GM12872 (cell line): ENCODE results near the gene C1QTNF8.

Experiments used
- TF ChIP-seq, protein P1 (sequence below): IDR thresholded peaks from 3 replicates; pipeline ENCODE4 v1.5.1; 2011; ENCODE audit warnings: low read depth, mild to moderate bottlenecking, low read length, moderate library complexity; ENCODE audit not compliant: insufficient read depth

Gene C1QTNF8

DNA sequence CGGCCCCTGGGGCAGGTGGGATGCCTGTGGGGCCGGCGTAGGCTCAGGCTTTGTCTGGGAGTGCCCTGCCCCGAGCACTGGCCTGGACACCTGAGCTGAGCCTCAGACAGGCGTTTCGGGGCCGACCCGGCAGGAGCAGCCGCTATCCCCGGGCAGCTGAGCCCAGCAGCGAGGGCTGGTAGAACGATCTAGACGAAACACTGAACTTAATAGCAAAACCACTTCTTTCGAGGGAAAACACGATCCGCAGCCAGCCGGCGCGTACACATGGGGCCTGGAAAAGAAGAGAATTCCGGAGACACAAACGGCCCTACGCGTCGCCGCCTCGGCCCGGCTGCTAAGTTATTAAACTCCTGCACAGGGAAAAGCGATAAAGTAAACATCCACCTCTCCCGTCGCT is 45.5 kb downstream of the C1QTNF8 start:
- TF ChIP-seq, protein P1, sequence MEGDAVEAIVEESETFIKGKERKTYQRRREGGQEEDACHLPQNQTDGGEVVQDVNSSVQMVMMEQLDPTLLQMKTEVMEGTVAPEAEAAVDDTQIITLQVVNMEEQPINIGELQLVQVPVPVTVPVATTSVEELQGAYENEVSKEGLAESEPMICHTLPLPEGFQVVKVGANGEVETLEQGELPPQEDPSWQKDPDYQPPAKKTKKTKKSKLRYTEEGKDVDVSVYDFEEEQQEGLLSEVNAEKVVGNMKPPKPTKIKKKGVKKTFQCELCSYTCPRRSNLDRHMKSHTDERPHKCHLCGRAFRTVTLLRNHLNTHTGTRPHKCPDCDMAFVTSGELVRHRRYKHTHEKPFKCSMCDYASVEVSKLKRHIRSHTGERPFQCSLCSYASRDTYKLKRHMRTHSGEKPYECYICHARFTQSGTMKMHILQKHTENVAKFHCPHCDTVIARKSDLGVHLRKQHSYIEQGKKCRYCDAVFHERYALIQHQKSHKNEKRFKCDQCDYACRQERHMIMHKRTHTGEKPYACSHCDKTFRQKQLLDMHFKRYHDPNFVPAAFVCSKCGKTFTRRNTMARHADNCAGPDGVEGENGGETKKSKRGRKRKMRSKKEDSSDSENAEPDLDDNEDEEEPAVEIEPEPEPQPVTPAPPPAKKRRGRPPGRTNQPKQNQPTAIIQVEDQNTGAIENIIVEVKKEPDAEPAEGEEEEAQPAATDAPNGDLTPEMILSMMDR = no peak

DNA sequence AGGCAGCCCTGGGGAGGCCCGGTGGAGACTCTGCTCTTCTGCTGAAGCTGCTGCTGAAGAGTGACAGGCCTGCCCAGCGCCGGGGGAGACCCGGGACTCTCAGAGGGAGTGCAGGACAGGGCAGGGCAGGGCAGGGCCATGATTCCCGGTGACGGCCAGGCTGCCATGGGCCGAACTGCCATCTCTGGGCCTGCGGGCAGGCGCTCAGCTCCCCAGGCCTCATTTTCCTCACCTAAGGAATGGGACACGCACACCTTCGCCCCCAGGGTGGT is 46.1 kb downstream of the C1QTNF8 start:
- TF ChIP-seq, protein P1 = no peak

DNA sequence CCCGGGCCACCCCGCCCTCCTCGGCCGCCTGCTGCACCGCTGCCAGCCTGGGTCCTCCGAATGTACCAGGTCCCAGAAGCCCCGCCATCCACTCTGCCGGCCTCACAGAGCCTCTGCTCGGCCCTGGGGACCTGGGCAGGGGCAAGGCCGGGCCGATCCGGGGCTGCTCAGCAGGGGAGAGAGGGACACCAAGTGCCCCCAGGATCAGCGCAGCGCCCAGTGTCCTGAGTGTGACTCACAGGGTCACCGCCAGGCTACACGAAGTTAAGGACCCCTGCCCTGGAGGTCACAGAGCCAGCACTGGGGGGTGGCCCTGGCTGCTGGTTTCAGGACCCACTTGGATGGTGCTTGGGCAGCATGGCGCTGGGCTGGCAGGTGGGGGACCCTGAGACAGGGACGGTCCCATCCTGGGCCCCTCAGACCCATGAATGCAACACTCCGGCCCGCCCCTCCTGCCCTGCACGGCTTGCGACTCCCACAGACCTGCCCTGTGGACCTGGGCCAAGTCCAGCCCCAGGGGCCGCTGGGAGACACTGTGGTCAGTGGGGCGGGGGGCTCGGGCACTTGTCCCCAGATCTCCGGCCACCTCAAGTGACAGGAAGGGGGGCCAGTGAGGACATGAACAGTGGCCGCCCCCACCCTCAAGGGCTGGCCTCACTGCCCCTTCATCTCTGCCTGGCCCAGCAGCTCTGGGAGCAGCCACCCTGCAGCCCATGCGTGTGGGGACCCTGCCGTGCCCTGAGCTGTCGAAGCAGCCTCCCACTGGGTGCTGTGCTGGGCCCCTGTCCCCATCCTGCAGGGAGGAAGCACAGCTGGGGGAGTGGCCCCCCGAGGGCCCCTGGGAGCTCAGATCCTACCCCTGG is 46.7 kb downstream of the C1QTNF8 start:
- TF ChIP-seq, protein P1 = no peak

DNA sequence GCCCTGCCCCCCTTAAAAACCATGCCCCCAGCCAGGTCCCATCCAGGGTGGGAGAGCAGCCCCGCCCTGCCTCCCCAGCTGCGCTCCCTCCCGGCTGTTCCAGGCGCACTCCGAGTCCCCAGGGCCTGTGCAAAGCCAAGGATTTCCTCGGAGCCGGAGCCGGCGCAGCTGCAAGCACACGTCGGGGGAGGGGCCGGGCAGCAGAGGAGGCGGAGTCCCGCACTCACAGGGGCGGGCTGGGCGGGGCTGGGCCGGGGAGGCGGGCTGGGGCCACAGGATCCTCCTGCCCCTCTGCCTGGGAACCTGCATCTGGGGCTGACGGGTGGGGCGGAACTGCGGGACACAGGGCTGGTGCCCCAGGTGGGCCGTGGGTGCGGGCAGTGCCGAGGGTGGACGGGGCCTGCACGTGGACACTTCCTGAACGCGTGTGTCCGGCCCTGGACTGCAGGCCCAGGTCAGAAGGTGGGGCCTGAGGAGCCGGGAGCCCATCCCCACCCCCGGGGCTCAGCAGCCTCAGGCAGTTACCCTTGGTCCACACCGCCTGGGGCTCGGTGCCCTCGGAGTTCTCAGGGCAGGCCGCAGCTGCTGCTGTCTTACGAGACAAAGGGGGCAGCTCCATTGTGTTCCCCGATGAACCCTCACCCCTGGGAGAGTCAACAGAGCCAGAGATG is 47.5 kb downstream of the C1QTNF8 start:
- TF ChIP-seq, protein P1 = no peak

DNA sequence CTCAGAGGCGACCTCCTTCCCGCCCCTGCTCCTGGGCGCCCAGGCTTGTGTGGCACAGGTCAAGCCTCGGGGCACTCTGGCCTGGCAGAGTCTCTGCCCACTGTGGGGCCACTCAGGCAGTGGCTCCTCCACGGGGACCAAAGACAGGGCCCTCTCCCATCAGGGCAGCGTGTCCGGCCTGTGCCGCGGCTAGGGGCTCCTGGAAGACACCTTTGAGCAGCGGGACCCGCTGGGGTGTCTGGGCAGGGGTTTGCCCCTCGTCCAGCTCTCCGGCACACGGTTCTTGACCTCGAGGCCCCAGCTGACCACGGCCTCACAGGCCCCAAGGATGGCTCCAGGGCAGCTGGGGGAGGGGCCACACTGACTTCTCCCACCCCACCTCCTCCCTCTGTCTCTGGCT is 48.2 kb downstream of the C1QTNF8 start:
- TF ChIP-seq, protein P1 = no peak

DNA sequence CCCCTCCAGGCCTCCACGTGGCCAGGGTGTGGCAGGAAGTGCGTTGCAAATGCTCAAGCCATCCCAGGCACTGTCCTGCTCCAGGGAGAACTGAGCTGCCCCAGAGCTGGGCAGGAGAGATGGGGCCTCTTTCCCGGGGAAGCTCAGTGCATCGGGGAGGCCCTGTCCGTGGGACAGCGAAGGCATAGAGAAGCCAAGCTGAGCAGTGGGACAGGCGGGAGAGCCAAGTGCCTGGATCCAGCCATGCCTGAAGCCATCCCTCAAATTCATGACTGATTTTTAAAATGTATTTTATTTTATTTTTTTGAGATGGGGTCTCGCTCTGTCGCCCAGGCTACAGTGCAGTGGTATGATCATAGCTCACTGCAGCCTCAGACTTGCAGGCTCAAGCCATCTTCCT is 48.9 kb downstream of the C1QTNF8 start:
- TF ChIP-seq, protein P1 = no peak

DNA sequence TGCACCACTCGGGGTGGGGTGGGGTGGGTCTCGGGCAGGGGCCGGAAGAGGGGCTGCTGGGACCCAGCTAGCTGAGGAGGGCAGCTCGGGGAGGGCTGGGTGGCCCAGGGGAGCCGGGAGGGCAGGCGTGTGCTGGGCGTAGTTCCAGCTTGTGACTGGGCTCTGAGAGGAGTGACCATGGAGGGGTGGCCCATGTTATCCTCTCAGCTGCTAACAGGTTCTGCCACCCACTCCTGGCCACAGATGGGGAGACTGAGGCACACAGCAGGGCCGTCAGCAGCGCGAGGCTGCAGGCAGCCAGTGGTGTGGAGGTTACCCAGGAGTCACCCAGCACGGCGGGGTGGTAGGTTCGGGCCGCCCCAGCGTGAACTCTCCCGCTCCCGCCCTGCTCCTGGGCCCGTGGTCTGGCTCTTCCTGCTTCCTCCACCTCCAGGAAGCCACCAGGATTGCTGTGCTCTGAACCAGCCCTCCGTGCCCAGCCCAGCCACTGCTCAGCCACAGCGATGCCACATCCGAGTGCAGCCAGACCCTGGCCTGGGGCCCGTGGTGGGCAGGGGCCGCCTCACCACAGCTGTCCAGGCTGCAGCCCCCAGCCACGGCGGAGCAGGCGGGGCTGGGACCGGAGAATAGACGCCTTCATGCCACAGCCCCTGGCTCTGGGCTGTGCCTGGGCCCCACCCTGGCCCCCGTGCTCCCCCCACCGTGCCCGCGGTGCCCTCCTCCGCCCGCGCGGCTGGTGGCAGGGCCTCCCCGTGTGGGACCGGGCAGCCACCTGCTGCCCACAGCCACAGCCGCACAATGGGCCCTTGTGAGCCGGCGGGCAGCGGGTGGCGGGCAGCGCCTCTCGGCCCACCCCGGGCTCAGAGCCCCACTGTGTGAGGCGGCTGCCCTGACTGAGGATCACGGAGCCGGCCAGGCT is 49.8 kb downstream of the C1QTNF8 start:
- TF ChIP-seq, protein P1 = no peak
